ENCODE measurements around the gene ADAM10.
A peak's percentile ranks its signal among the peaks of the same experiment; 100 is the strongest.
"Not testable (repeated sequence)": the region's sequence is repeated elsewhere in the genome, so short reads cannot be mapped to it uniquely, and the experiment has no call there.

Gene ADAM10, protein sequence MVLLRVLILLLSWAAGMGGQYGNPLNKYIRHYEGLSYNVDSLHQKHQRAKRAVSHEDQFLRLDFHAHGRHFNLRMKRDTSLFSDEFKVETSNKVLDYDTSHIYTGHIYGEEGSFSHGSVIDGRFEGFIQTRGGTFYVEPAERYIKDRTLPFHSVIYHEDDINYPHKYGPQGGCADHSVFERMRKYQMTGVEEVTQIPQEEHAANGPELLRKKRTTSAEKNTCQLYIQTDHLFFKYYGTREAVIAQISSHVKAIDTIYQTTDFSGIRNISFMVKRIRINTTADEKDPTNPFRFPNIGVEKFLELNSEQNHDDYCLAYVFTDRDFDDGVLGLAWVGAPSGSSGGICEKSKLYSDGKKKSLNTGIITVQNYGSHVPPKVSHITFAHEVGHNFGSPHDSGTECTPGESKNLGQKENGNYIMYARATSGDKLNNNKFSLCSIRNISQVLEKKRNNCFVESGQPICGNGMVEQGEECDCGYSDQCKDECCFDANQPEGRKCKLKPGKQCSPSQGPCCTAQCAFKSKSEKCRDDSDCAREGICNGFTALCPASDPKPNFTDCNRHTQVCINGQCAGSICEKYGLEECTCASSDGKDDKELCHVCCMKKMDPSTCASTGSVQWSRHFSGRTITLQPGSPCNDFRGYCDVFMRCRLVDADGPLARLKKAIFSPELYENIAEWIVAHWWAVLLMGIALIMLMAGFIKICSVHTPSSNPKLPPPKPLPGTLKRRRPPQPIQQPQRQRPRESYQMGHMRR

GRCh38 chr15:58749532-58750337 lies at the start of gene ADAM10:
ADAM10 (minus strand) TSS chr15:58749707; CDS start chr15:58749534, 173 bp downstream.
- no peak for FAIRE-seq

DNA sequence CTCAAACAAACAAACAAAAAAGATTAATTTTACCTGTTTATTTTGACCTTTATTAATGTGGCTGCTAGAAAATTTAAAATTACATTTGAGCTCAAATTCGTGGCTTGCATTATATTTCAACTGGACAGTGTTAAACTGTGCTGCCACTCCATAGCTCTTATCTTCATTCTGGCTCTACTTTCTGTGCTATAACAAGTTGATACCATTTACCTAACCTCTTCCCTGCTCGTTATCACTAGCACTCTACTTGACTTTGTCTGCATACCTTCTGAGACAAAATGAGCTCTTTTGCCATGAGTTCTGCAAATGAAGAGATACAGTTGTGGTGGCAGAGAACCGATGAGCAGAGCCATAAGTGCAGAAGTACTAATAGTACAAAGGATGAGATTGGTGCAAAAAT lies 48.0 kb upstream of the ADAM10 start:
- FAIRE-seq, result no peak

DNA sequence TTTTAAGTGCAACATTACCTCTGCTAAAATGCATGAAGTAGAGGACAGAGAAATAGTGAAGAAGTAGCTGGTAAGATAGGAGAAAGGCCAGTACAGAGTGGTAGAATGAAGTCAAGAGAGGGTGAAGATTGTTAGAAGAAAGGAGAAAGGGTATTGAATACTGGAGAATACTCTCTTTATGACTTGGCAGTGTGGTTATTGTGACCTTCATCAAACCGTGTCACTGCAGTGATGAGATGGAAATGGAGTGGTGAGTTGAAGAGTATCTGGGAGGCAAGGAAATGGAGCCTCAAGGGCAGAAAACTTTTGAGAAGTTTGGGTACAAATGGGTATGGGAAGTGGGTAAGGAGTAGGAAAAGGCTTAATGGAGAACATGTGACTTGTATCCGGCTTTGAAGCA lies 46.3 kb upstream of the ADAM10 start:
- FAIRE-seq, result no peak

DNA sequence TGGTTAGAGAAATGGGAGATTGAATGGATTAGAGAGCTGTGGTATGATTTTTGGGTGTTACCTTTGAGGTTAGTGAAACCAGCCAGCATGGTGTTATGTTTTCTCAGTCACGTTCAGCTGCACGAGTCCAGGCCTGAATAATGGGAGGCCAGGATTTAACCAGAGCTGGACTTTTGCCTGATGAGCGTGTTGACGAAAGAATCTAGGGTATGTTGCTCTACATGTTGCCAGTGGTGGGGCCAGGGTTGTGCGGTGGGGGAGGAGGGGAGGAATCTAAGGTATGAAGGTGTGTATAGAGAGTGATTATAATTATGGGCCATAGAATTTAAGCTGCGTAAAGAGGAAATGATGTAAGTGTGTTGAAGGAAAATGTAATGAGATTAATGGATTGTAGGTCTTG lies 44.4 kb upstream of the ADAM10 start:
- no peak for FAIRE-seq

- FAIRE-seq, result no peak
Measured at GRCh38 chr15:58788056-58788710, 38.7 kb upstream of the ADAM10 start.

DNA sequence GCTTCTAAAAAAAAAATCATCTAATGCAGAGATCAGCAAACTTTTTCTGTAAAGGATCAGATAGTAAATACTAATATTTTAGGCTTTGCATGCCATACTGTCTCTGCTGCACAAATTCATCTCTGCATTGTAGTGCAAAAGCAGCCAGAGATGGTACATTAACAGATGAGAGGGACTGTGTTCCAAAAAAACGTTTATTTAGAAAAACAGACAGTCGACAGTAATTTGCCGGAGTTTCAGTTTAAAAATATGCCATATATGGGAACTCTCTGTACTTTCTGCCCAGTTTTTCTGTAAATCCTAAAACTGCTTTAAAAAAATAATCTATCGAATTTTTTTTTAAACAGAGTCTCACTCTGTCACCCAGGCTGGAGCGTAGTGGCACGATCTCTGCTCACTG lies 35.8 kb upstream of the ADAM10 start:
- no peak for FAIRE-seq

DNA sequence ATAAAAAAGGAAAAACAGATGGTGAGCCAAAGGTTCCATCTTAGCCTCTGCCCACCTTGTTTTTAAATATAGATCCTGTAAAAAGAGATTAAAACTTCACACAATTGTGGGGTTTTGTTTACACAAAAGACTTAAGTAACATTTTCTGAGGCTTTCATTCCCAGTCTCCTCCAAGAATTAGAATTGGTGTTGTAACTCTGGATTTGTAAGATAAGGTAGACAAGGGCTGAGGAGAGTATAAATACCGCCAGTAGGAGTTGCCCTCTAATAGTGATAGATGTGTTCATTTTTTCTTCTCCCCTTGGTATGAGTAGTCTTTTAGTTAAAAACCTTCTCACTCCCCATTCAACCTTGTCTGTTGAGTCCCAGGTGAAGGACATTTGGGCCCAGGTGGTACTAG lies 30.0 kb upstream of the ADAM10 start:
- FAIRE-seq, result no peak

DNA sequence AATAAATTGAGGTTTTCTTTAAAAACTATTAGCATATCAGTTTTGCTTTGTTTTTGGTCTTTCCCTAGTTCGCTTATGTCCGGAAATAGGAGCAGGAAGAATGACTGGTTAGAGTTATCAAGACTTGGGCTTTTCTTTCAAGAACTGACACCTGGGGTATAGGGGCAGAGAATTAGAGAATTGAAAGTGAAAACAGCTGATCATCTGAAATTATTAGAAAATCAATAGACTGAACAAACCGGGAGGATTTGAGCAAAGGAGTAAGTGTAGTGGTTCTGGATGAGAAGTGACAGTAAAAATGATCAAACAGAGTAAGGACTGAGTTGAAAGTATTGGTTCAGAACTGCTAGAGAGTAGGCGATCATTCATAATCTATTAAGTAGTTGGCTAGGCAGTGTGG lies 27.6 kb upstream of the ADAM10 start:
- no peak for FAIRE-seq

DNA sequence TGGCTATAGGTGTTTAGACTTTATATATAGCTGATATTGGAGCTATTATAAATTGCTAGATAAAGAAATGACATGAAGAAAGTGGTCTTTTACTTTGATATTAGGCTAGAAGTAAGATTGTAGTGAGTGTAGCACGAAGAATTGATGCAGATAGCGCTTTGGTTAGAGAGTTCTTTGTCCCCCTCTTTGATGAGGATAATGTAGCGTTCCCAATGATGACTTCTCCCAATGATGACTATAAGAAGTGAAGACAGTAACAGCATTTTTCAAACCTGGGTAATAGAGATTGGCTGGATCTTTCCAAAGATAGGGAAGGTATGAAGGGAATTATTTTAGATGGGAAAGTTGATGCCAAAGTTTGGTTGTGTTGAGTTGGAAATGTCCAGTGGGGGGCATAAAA lies 25.9 kb upstream of the ADAM10 start:
- FAIRE-seq, result no peak

GRCh38 chr15:58773024-58773423 lies 23.5 kb upstream of the ADAM10 start:
- FAIRE-seq, result no peak

GRCh38 chr15:58771621-58772250 lies 22.2 kb upstream of the ADAM10 start:
- FAIRE-seq, result no peak

DNA sequence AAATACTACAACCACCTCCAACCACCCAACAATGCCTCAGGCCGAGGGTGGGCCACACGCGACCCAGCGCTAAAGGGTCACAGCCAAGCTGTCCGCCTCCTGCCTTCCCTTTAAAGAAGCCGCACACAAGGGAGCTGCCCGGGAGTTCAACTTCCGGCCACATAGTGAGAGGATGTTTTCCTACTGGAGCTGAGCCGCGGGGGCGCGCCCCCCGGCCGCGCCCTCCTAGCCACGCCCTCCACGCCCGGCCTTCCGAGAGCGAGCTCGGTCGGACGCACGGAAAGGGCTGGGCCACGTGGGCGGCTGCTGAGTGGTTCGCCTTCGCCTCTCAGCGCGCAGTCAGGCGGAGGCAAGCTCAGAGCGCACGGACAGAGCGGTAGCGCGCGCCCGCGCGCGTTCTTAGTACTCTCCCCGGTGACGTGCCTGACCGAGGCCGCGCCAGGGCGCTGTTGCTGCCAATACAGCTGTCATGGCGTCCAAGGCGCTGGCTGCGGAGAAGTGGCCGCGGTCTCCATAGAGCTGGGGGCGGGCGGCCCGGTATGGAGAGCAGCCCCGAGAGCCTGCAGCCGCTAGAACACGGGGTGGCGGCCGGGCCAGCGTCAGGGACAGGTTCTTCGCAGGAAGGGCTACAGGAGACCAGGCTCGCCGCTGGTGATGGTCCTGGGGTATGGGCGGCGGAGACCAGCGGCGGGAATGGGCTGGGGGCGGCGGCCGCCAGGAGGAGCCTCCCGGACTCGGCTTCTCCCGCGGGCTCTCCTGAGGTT lies 21.5 kb upstream of the ADAM10 start, which contains the start of gene MINDY2:
Gene MINDY2, plus strand, starts transcription at position 446 of the 764 bp plus-strand sequence. Its CDS starts 94 bp downstream, at position 540.
- FAIRE-seq, result peak; percentile 21

GRCh38 chr15:58770519-58770856 lies 21.0 kb upstream of the ADAM10 start:
- FAIRE-seq, result no peak

DNA sequence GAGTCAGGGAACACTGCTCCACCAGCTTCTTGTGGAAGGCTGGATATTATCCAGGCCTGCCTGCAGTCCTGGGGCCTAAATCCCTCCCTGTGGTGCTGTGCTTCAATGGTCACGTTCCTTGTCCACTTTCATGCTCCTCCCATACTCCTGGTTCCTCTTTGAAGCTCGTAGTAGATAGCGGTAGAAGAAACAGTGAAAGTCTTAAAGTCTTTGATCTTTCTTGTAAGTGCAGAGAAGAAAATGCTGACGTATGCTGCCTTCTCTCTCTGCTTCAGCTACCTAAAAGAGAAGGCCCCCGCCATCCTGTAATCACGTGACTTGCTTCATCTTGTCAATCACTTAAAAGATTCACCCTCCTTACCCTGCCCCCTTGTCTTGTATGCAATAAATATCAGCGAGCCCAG lies 19.1 kb upstream of the ADAM10 start:
- not testable (repeated sequence) for FAIRE-seq

DNA sequence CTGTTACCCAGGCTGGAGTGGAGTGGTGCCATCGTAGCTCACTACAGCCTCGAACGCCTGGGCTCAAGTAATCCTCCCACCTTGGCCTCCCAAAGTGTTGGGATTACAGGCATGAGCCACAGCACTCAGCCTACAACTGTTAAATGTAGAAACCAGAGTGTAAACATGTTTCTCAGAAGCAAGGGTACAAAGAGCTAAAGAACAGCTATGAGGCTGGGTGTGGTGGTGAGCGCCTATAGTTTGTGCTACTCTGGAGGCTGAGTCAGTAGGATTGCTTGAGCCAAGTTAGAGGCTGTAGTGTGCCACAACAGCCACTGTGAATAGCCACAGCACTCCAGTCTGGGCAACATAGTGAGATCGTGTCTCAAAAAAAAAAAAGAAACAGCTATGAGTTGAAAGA lies 16.8 kb upstream of the ADAM10 start:
- FAIRE-seq, result no peak

GRCh38 chr15:58764468-58764867 lies 15.0 kb upstream of the ADAM10 start:
- FAIRE-seq, result no peak

- FAIRE-seq, result no peak
Measured at GRCh38 chr15:58762731-58763130, 13.2 kb upstream of the ADAM10 start.

- FAIRE-seq, result no peak
Measured at GRCh38 chr15:58762285-58762684, 12.8 kb upstream of the ADAM10 start.

DNA sequence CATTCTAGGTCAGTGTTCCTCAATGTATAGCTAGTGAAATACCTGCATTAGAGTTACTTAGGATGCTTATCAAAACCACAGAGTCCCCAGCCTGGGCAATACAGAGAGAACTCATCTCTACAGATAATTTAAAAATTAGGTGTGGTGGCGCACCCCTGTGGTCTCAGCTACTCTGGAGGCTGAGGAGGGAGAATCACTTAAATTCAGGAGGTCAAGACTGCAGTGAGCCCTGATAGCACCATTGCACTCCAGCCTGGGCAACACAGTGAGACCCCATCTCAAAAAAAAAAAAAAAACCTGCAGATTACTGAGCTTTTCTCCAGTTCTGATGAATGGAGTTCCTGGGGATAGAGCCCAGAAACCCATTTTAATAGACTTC lies 11.5 kb upstream of the ADAM10 start:
- FAIRE-seq, result no peak

DNA sequence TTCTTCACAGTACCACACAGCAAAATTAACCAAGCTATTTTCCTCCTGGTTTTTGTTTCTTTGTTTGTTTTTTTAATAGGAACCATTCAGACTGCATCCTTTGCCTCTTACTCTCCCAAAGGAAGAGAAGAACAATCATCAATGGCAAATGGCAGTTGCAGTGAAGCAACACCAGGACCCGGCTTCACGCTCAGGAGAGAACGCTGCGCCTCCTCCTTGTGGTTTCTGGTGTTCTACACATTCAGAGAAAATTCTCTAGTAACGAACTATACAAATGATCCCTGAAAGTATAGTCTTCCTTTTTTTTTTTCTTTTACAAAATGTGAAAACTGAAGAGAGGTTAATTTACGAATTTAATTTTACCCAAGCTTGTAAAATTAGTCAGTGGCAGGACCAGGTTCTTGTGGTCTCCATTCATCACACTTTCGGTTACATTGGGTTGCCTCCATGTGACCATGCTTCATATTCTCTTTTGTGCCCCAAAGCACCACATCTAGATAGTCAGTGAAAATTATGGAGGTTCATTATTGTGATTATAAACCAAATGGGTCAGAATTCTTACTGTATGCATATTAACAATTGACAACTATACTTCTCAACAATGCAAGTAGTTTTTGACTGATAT lies 11.0 kb upstream of the ADAM10 start:
- no peak for FAIRE-seq

GRCh38 chr15:58758141-58758540 lies 8.6 kb upstream of the ADAM10 start:
- no peak for FAIRE-seq

Data from colon (tissue), 2 donors.